ENCODE results near the gene PAK1IP1.
A peak's percentile ranks its signal among the peaks of the same experiment; 100 is the strongest.

Gene PAK1IP1

DNA sequence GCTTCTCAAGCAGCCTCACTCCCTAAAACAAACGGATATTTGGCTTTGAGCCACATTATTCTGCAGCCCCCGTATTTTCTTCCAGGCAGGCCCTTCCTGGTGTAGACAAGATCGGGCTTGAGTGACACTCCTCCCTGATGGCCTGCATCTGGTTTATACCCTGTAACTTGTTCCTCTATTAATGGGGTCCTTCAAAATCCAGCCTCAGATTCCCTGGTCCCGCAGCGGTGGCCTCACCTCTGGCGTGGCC, 27.7 kb downstream of the PAK1IP1 start:
- peak overlapping the region; percentile 85 for H3K4me3 ChIP-seq (ENCODE audit: low read depth, low read length)
- TF ChIP-seq, protein P1, sequence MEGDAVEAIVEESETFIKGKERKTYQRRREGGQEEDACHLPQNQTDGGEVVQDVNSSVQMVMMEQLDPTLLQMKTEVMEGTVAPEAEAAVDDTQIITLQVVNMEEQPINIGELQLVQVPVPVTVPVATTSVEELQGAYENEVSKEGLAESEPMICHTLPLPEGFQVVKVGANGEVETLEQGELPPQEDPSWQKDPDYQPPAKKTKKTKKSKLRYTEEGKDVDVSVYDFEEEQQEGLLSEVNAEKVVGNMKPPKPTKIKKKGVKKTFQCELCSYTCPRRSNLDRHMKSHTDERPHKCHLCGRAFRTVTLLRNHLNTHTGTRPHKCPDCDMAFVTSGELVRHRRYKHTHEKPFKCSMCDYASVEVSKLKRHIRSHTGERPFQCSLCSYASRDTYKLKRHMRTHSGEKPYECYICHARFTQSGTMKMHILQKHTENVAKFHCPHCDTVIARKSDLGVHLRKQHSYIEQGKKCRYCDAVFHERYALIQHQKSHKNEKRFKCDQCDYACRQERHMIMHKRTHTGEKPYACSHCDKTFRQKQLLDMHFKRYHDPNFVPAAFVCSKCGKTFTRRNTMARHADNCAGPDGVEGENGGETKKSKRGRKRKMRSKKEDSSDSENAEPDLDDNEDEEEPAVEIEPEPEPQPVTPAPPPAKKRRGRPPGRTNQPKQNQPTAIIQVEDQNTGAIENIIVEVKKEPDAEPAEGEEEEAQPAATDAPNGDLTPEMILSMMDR (IDR thresholded peaks at IDR 0.05; ENCODE audit: low read depth, low read length): no peak
- TF ChIP-seq, protein P2, sequence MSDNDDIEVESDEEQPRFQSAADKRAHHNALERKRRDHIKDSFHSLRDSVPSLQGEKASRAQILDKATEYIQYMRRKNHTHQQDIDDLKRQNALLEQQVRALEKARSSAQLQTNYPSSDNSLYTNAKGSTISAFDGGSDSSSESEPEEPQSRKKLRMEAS (IDR thresholded peaks at IDR 0.05; ENCODE audit: low read depth, low read length): no peak
- TF ChIP-seq MYC (IDR thresholded peaks at IDR 0.05; ENCODE audit: low read depth, low read length) (no peak), POLR2A (IDR thresholded peaks at IDR 0.05; ENCODE audit: extremely low read depth, insufficient read length) (no peak)
- DNase-seq (ENCODE audit: low read depth): no peak

- peak within 1 kb of the TSS; percentile 85 for H3K4me3 ChIP-seq (ENCODE audit: low read depth, low read length)
- TF ChIP-seq POLR2A (IDR thresholded peaks at IDR 0.05; ENCODE audit: extremely low read depth, insufficient read length): peak; percentile 68
- TF ChIP-seq, protein P1 (IDR thresholded peaks at IDR 0.05; ENCODE audit: low read depth, low read length): no peak
- peak; percentile 84 for TF ChIP-seq MYC (IDR thresholded peaks at IDR 0.05; ENCODE audit: low read depth, low read length)
- TF ChIP-seq, protein P2 (IDR thresholded peaks at IDR 0.05; ENCODE audit: low read depth, low read length): peak; percentile 82
- DNase-seq (ENCODE audit: low read depth): peak; percentile 99
These were observed 28.2 kb downstream of the PAK1IP1 start, which contains the start of gene TMEM14C for GRCh38 chr6:10722820-10723566. TMEM14C (plus strand) TSS chr6:10723070; CDS start chr6:10724614, 1,544 bp downstream.

DNA sequence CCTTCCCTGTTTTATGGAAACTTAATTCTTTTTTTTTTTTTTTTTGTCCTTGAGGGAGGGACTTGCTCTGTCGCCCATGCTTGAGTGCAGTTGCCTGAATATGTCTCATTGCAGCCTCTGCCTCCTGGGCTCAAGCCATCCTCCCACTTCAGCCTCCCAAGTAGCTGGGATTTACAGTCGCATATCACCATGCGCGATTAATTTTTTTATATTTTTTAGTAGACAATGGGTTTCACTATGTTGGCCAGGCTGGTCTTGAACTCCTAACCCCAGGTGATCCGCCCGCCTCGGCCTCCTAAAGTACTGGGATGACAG, 28.8 kb downstream of the PAK1IP1 start:
- DNase-seq (ENCODE audit: low read depth): no peak
- peak overlapping the region; percentile 85 for H3K4me3 ChIP-seq (ENCODE audit: low read depth, low read length)
- TF ChIP-seq POLR2A (IDR thresholded peaks at IDR 0.05; ENCODE audit: extremely low read depth, insufficient read length) (no peak), MYC (IDR thresholded peaks at IDR 0.05; ENCODE audit: low read depth, low read length) (no peak)
- TF ChIP-seq, protein P1 (IDR thresholded peaks at IDR 0.05; ENCODE audit: low read depth, low read length): no peak
- TF ChIP-seq, protein P2 (IDR thresholded peaks at IDR 0.05; ENCODE audit: low read depth, low read length): no peak

DNA sequence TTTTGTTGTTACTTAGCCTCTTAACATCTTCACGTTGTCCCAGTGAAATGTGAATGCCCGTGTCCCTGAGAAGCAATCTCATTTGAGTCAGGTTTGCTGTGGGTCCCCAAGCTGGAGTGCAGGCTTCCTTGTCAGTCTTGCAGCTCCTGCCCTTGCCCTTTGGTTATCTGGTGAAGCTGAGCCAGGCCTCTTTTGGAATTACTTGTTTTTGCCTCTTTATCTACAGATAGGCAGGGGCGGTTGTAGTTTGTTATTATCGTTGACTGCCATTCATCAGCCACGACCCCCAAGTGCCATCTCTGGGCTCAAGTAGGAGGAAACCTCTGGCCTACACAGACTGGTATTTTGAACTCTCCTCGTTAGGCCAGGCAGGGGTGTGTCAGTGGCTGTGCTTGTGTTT, 30.3 kb downstream of the PAK1IP1 start:
- H3K4me3 ChIP-seq (ENCODE audit: low read depth, low read length): peak overlapping the region; percentile 3
- TF ChIP-seq MYC (IDR thresholded peaks at IDR 0.05; ENCODE audit: low read depth, low read length): no peak
- no peak for TF ChIP-seq POLR2A (IDR thresholded peaks at IDR 0.05; ENCODE audit: extremely low read depth, insufficient read length)
- TF ChIP-seq, protein P2 (IDR thresholded peaks at IDR 0.05; ENCODE audit: low read depth, low read length): no peak
- TF ChIP-seq, protein P1 (IDR thresholded peaks at IDR 0.05; ENCODE audit: low read depth, low read length): no peak
- DNase-seq (ENCODE audit: low read depth): no peak

DNA sequence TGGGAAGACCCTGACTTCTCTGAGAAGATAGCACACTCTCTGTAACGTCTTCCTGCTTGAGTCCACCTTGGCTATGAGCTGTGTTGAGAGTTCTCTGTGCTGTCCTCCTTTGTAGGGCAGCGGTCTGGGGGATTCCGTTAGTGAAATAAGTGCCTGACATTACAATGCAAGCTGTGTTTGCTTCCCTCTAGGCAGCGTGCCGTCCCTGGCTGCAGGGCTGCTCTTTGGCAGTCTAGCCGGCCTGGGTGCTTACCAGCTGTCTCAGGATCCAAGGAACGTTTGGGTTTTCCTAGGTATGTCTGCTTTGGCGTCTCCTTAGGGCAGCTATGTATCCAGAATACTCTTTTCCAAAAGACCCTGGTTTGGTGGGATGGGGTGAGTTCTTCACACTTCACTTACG, 30.9 kb downstream of the PAK1IP1 start:
- TF ChIP-seq MYC (IDR thresholded peaks at IDR 0.05; ENCODE audit: low read depth, low read length) (no peak), POLR2A (IDR thresholded peaks at IDR 0.05; ENCODE audit: extremely low read depth, insufficient read length) (no peak)
- TF ChIP-seq, protein P1 (IDR thresholded peaks at IDR 0.05; ENCODE audit: low read depth, low read length): no peak
- TF ChIP-seq, protein P2 (IDR thresholded peaks at IDR 0.05; ENCODE audit: low read depth, low read length): no peak
- DNase-seq (ENCODE audit: low read depth): no peak
- H3K4me3 ChIP-seq (ENCODE audit: low read depth, low read length): no peak overlapping the region

Data from NB4 (cell line).